Parietal lobe (tissue), 1 donor: ENCODE results near the gene TTC38. TPM values are rescaled to one million over a fixed set of nuclear protein-coding genes. Genes with fewer than 3 reads are reported as not detected.

Experiments used
- total RNA-seq: library from RNA; depleted of rRNA; stranded (reverse); fragments of >200 nt; gene quantifications from one replicate; pipeline ENCODE4 v1.2.3, GENCODE V29; 2014

The TTC38 gene
- 11.9 TPM for total RNA-seq

DNA sequence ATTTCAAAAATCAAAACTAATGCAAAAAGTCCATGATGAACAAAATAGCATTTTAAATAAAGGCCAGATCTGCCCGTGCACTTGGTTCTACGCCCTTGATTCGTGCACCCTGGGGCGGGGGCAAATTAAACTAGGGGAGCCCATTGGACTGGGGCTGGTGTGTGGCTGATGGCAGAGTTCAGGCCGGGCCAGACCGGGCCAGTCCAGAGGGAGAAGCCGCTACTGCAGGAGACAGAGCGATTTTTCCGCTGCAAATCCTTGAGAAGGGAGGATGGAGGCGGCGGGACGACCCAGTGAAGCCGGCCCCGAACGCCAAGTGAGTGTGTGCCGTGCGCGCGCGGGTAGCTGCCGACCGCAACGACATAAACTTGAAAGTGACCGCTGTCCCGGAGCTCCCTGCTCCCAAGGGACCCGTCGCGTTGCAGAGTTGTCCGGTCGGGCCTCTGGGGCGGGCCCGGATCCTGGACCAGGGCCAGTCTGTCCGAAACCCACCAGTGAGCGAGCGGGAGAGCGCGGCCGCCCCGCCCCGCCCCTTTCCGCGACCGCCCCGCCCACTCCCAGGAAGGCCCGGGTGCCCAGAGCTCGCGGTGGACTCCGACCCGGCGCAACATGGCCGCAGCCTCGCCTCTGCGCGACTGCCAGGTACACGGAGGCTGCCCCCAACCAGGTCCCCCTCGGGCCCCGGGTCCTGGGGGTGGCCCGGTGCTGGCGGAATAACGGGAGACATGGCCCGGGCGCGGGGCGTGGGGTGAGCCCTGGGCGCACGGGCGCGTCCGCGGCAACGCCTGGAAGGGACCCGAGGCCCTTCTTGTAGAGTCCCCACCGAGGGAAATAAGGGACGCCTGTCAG is at the start of gene TTC38:
Gene TTC38 (plus strand): TSS at position 578 of the 849 bp plus-strand sequence. CDS start 32 bp downstream, at position 610.

DNA sequence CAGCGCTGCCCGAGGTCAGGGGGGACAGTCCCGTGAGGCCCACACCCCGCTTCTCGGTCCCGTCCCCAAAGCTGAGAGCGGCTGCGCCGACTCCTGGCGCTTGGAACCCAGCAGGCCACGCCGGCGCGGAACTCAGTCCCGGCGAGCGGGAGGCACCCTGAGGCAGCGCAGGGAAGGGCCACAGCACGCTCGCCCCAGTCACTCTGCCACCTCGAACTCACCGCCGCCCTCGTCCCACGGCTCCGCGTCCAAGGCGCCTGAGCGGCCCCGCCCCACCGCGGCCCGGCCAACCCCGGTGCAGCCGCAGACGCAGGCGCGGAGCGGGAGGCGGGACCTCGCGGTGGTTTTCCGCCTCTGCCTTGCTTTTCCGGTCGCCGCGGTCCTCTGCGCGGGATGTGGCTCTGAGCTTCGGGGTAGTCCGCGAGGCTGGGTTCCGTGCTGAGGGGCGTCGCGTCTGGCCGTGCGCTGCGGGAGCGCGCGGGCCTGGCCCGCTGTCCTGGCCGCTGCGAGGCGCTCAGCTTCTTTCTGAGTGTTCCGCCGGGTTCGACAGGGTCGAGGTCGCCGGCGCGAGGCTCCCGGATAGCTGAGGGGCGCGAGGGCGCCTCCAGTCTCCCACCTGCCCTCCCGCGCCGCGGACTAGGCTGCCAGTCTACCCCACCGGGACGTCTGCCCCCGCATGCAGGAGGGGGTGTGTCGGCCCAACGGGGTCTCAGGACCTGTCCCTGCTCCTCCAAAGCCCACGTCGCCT is 17.6 kb upstream of the TTC38 start, which contains the start of gene CDPF1:
Gene CDPF1 (minus strand): TSS at position 259 of the 748 bp plus-strand sequence. CDS start 2,009 bp downstream, outside the sequence.

DNA sequence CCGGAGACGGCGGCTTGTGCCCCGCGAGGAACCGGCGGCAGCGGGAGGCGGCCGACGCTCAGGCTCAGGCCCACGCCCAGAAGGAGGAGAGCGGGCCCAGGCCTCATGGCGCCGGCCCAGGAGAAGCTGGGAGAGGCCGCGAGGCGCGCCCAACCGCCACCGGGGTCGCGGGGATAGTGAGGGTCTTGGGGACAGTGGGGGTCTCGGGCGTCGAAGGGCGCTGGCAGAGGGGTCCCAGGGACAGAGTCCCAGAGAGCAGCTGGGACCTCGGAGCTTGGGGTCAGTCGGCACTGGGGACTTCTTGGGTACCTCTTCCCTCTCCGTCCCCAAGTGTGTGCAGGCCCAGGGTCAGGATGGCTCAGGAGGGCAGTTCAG is 4.6 kb upstream of the TTC38 start, which contains the start of gene PKDREJ:
Gene PKDREJ (minus strand): TSS at position 128 of the 375 bp plus-strand sequence. CDS start 21 bp downstream, at position 107.

DNA sequence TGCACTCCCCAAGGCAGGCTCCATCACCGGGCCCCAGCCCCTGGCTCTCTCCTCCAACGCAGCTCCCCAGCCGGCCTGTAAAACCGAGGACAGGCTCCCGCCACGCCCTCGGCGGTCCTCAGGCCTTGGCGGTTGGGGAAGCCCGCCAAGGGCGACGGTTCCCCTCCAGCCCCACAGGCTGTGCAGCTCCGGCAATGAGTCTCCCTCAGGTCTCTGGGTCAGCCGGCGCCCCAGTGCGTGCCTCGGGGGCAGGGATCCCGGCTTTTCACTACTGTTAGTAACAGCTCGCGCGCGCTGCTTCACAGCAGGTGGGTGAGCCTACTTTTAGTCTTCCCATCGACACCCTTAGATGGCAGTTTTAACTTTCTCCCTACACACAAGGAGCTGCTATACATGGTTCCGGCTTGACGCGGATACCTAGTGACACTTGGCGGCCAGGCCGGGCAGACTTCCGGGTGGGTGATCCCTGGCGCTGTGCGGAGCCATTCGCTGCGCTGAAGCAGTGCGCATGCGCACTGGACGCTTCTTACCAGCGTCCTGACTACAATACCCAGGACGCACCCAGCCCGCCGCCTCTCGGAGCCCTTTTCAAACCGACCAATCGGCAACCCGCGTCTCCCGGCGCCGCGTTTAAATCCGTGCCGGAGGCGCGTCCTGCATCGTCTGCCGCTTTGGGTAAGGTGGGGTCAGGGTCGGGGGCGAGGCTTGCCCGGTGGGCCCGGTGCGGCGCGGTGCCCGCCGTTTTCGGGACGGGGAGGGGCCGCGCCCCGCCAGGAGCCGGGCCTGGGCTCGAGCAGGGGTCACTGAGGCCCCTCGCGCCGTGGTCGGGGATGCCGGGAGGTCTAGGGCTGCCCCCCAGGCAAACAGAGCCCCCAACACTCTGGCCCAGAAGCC is 28.7 kb downstream of the TTC38 start, which contains the start of gene GTSE1:
Gene GTSE1 (plus strand): TSS at position 614 of the 894 bp plus-strand sequence. CDS start 531 bp downstream, outside the sequence.

DNA sequence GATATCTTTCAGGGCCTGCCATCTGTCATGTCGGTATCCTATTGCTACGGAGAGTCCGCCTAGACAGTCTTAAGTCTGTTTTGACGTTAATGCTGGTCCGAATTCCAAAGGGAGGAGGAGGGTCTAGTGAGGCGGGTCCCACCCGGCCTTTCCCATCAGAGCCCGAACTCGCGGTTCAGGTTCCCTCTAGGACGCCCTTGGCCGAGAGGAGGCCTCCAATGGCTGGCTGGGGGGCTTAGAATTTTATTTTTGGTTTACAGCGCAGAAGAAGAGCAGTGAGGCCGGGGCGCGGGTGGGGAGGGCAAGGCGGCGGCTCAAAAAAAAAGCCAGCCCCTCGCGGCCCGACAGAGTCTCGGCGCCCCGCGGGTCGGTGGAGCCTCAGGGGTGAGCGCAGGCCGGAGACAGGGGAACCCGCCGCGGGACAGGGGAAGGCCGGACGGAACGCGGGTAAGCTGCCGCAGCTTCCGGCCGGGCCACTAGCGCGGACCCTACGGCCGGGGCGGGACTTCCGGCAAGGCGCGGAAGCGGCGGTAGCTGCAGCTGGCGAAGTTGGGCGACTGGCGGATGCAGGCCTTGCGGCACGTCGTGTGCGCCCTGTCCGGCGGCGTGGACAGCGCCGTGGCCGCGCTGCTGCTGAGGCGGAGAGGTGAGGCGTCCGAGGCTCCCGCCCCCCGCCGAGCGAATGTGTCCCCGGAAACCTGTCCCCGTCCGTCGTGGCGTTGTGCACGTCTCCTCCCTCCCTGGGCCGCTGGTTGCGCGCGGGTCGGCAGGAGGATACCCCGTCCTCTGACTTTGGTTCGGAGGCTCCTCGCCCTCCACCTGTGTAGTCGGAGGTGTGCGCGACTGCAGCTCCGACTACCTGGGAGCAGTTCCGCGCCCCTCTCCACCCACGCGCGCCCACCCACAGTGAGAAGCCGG is 67.7 kb downstream of the TTC38 start, which contains the start of gene TRMU:
Gene TRMU (plus strand): TSS at position 514 of the 918 bp plus-strand sequence. CDS start 51 bp downstream, at position 565.

Other genes with a start within 250 kb of the TTC38 start
- gene PPARA, start 117.5 kb upstream of the TTC38 start, total RNA-seq, result 9.1 TPM
- 14.1 TPM for gene CDPF1, start 17.7 kb upstream of the TTC38 start, total RNA-seq
- gene PKDREJ, start 4.7 kb upstream of the TTC38 start, total RNA-seq, result under 0.01 TPM
- 3.1 TPM for gene GTSE1, start 28.9 kb downstream of the TTC38 start, total RNA-seq
- gene TRMU, start 67.7 kb downstream of the TTC38 start, total RNA-seq, result 65.4 TPM